Activated naive CD4-positive, alpha-beta T cell treated with anti-CD3 and anti-CD28 coated beads, Interleukin-2, amount 10 ng/mL, durations not matched to agents 7 days and 5 days (primary cell): ENCODE results near the gene RNASE13.
A peak's percentile ranks its signal among the peaks of the same experiment; 100 is the strongest.
"Not testable (repeated sequence)": the region's sequence is repeated elsewhere in the genome, so short reads cannot be mapped to it uniquely, and the experiment has no call there.

Source experiments
- CTCF ChIA-PET: fragments of 350-600 bp; sonication (Branson Sonifier 250); formaldehyde crosslinking; loops from one replicate; lab custom pipeline; 2021; ENCODE audit warnings: antibody characterized with exemption; lab: Charles Lee
- DNase-seq: peaks from one replicate; pipeline ENCODE4 v3.0.0-alpha.2; 2020
- H3K27ac Mint-ChIP-seq: one replicate; pipeline ENCODE4 v1.8.0; 2021; ENCODE audit warnings: mild to moderate bottlenecking, moderate library complexity, mixed read lengths
- H3K27me3 Mint-ChIP-seq: one replicate; pipeline ENCODE4 v1.8.0; 2021; ENCODE audit warnings: mild to moderate bottlenecking, mixed read lengths
- H3K36me3 Mint-ChIP-seq: one replicate; pipeline ENCODE4 v1.8.0; 2021; ENCODE audit warnings: mixed read lengths
- H3K4me1 Mint-ChIP-seq: one replicate; pipeline ENCODE4 v1.8.0; 2021; ENCODE audit warnings: mixed read lengths
- H3K4me3 Mint-ChIP-seq: one replicate; pipeline ENCODE4 v1.8.0; 2021; ENCODE audit warnings: mild to moderate bottlenecking, moderate library complexity, mixed read lengths
- H3K9me3 Mint-ChIP-seq: one replicate; pipeline ENCODE4 v1.8.0; 2021; ENCODE audit warnings: mixed read lengths

Gene RNASE13

DNA sequence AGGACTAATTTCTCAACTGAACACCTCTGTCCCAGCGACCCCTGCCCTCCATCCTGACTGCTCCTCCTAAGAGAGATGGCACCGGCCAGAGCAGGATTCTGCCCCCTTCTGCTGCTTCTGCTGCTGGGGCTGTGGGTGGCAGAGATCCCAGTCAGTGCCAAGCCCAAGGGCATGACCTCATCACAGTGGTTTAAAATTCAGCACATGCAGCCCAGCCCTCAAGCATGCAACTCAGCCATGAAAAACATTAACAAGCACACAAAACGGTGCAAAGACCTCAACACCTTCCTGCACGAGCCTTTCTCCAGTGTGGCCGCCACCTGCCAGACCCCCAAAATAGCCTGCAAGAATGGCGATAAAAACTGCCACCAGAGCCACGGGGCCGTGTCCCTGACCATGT is 8.3 kb upstream of the RNASE13 start:
- Mint-ChIP-seq H3K9me3 (no peaks in the 10 kb centered on the region), H3K27me3 (peaks cover 52% of the 10 kb centered on the region), H3K27ac (no peak overlapping the region), H3K36me3 (no peaks in the 10 kb centered on the region), H3K4me3 (no peak overlapping the region), H3K4me1 (peaks cover 2% of the 10 kb centered on the region)
- CTCF ChIA-PET, result interaction anchor here (1.3 to 7.2 kb wide), 3 partner anchors 27 to 62 kb away, joined by 3 to 174 read pairs (median 4); no protein-coding TSS in a partner anchor
- DNase-seq, result no peak

DNA sequence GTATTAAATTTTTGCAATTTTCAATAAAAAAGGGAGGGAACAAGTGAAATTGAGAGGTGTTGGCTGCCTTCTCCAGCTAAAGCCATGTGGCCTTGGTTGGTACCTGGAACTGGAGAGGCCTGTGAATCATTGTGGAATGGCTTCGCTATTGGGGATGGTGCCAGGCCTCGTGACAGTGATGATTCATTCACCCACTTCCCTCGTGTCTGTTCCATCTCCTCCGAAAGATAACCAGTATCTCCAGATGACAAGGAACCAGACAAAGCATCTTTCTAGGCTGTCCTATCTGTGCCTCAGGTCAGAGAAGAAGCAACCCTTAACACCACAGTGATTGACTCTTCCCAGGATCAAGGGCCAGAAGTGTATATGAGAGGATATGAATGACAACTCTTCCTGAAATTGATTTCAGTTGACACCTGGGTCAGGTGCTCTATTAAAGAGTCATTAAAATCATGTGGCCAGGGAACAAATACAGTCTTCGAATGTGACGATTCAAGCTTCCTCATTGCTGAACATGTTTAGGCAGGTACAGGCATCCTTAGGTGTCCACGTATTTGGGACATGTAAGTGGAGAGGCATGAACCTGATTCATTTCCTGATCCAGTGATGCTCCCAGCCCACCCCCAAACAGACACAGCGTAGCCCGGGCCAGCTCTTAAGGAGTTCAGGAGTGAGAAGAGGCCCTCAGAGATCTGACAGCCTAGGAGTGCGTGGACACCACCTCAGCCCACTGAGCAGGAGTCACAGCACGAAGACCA is 7.2 kb upstream of the RNASE13 start, which contains the start of gene RNASE7:
Gene RNASE7, plus strand, starts transcription at position 687 of the 758 bp plus-strand sequence. CDS start 631 bp downstream, outside the sequence.
- Mint-ChIP-seq H3K27ac (no peak within 1 kb of the TSS), H3K4me3 (no peak within 1 kb of the TSS), H3K36me3 (no peaks in the 10 kb centered on the region), H3K4me1 (peaks cover 2% of the 10 kb centered on the region), H3K27me3 (peaks cover 46% of the 10 kb centered on the region), H3K9me3 (no peaks in the 10 kb centered on the region)
- DNase-seq, result no peak
- CTCF ChIA-PET, result interaction anchor here (0.5 to 7.2 kb wide), 5 partner anchors 12 to 183 kb away, joined by 3 to 174 read pairs (median 4); partner anchors contain the start of gene TPPP2

DNA sequence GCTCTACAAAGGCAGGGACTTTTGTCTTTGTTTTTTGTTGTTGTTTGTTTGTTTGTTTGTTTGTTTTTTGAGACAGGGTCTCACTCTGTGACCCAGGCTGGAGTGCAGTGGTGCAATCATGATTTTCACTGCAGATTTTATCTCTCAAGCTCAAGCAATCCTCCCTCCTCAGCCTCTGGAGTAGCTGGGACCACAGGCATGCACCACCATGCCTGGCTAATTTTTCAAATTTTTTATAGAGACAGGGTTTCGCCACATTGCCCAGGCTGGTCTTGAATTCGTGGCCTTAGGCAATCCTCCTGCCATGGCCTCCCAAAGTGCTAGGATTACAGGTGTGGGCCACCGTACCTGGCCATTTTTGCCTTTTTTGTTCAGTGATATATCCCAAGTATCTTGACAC is 6.3 kb upstream of the RNASE13 start:
- not testable (repeated sequence) for H3K9me3 Mint-ChIP-seq, H3K4me1 Mint-ChIP-seq, H3K27ac Mint-ChIP-seq, H3K4me3 Mint-ChIP-seq, DNase-seq, H3K36me3 Mint-ChIP-seq
- CTCF ChIA-PET, result interaction anchor here (0.7 to 7.2 kb wide), 9 partner anchors 12 to 183 kb away, joined by 3 to 174 read pairs (median 5); partner anchors contain the start of gene TPPP2
- H3K27me3 Mint-ChIP-seq, result peaks cover 51% of the 10 kb centered on the region

DNA sequence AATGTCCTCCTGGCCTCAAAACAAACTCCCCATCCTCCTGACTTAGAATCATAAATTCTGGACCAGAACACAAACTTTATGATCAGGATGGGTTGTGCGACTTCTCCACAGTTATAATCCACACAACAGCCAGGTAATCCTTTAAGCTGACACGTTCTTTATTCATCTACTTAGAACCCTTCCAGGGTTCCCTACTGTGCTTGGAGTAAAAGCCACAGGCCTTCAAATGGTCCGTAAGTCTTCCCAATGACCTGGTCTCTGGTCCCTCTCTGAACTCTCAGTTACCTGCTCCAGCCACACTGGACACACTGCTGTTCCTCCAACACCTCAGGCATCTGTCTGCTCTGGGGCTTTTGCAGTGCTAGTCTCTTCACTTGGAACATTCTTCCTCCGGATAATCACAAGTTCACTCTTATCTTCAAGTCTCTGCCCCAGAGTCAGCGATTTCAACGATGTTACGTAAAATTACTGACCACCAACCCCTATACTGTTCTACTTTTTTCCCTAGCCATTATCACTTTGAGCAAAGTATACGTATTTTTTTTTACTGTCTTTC is 5.8 kb upstream of the RNASE13 start:
- Mint-ChIP-seq H3K4me1 (peaks cover 2% of the 10 kb centered on the region), H3K9me3 (no peaks in the 10 kb centered on the region), H3K4me3 (no peak overlapping the region), H3K27ac (no peak overlapping the region), H3K27me3 (peaks cover 56% of the 10 kb centered on the region), H3K36me3 (no peaks in the 10 kb centered on the region)
- CTCF ChIA-PET, result interaction anchor here (0.7 to 7.2 kb wide), 12 partner anchors 8 to 182 kb away, joined by 3 to 174 read pairs (median 5); no protein-coding TSS in a partner anchor
- no peak for DNase-seq

DNA sequence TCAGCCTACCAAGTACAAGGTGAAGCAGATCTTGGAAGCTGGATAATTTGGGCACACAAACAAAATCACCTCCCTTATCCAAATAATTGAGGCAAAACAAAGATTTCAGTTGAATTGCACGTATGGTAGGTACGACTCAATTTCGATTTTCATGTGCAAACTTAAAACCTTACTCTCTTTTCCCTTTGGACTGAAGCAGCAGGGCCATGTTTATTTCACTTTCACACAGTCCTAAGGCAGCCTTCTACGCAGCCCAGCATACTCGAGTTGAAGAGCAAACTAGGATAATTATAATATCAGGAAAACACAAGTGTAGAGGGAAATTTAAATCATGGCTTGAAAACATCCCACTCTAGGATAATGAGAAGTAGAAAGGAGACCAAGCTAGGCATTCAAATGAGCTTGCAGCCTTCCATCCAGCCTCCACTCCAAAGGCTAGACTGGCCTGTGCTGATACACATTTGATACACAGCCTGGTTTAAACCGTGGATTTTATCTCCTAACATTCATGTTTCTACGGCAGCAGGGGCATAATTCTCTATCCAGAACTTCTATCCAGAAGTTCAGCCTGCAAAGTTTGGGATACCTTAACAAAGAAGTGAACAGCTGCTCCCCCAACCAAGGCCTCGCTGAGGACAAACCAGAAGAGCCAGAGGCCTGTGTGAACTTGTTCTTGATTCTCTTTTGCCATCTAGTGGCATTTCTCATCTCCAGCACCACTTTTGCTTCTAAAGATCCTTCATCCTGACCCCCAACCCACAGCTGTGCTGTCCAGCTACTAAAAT is 5.2 kb upstream of the RNASE13 start:
- H3K9me3 Mint-ChIP-seq, result no peaks in the 10 kb centered on the region
- H3K4me1 Mint-ChIP-seq, result peaks cover 2% of the 10 kb centered on the region
- H3K27me3 Mint-ChIP-seq, result peaks cover 56% of the 10 kb centered on the region
- peak; percentile 36 for DNase-seq
- CTCF ChIA-PET, result interaction anchor here (0.6 to 7.2 kb wide), 11 partner anchors 8 to 361 kb away, joined by 3 to 174 read pairs (median 5); no protein-coding TSS in a partner anchor
- no peaks in the 10 kb centered on the region for H3K36me3 Mint-ChIP-seq
- H3K27ac Mint-ChIP-seq, result no peak overlapping the region
- no peak overlapping the region for H3K4me3 Mint-ChIP-seq

DNA sequence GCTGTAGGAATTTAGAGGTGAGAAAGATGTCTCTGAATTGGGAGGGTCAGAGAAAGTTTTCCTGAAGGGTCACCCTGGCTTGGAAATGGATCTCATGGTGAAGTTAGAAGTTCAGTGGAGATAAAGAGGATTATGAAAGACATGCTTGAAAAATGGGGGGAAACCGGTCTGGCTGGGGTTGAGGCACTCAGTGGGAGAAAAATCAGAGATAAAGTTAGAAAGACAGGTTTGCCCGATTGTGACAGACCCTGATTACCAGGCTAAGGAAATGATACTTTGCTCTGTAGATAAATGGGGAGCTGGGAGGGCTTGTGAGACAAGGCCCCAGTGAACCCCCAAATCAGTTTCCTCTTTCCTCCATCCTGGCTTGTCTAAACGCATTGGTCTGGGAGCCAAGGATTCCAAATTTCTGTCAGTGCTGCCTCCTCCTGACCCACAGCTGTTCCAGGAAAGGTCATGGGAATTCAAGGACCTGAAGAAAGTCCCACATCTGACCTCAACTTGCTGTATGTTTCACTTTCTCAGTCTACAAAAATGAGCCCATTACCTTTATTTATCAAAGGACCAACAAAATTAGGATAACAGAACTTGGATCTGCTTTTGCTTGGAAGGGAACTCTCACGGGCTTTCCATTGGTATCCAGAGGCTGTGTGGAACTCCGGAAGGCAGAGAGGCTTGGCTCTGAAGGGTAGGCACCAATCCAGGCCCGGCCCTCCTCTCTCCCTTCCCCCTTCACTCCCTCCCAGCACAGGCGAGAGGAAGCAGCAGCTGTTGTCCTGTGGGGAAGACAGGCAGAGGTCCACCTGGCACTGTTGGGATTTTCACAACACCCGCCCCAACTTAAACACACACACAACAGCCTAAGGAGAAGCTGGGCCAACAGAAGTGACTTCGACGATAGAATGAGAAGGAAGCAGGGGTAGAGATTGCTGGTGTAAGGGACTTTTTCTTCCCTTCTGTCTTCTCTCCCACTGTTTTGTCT is 4.1 kb upstream of the RNASE13 start:
- DNase-seq, result no peak
- Mint-ChIP-seq H3K9me3 (no peaks in the 10 kb centered on the region), H3K4me1 (peaks cover 2% of the 10 kb centered on the region), H3K27me3 (peaks cover 54% of the 10 kb centered on the region), H3K27ac (no peak overlapping the region), H3K4me3 (no peak overlapping the region), H3K36me3 (no peaks in the 10 kb centered on the region)
- CTCF ChIA-PET, result interaction anchor here (1.3 to 7.2 kb wide), 4 partner anchors 16 to 67 kb away, joined by 5 to 174 read pairs (median 11); no protein-coding TSS in a partner anchor

DNA sequence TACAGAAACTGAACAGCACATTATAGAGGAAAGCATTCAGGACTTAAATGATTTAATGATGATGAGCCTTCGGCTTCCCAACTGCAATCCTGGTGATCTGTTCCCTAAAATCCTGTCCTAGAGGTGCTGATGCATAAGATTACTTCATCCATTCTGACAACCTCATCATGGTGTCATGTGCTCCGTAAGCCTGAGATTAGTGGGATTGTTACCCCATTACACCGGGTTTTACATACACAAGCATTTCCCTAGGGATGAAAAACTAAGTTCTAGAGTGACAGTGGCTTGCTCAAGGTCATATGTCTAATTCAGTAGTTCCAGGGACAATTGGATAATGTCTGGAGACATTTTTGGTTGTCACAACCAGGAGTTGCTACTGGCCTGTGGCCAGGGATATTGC is 2.5 kb upstream of the RNASE13 start:
- Mint-ChIP-seq H3K36me3 (no peaks in the 10 kb centered on the region), H3K9me3 (no peaks in the 10 kb centered on the region), H3K4me1 (no peaks in the 10 kb centered on the region), H3K4me3 (no peak overlapping the region), H3K27me3 (peaks cover 48% of the 10 kb centered on the region), H3K27ac (no peak overlapping the region)
- CTCF ChIA-PET, result interaction anchor here (1.4 to 8.2 kb wide), 2 partner anchors 21 to 25 kb away, joined by 6 to 67 read pairs; no protein-coding TSS in a partner anchor
- DNase-seq, result no peak

DNA sequence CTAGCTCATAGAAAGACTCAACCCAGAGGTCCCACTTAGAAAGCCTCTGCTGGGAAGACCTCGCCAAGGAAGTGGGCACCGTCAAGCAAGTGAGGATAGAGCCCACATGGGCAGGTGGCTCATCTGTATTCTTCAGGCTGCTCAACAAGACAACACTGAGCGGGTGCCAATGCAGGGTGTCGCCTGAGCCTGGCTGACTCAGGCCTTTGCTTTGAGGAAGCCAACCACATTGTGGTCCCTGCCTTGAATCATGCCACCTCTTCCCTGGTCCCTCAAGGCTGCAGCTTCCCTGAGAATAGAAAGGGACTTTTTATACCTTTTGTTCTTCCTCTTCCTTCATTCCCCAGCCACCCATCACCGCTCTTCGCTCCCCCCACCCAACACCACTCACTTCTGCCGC is 2.1 kb upstream of the RNASE13 start:
- H3K27ac Mint-ChIP-seq, result no peak overlapping the region
- no peak for DNase-seq
- H3K4me3 Mint-ChIP-seq, result no peak overlapping the region
- H3K36me3 Mint-ChIP-seq, result no peaks in the 10 kb centered on the region
- peaks cover 48% of the 10 kb centered on the region for H3K27me3 Mint-ChIP-seq
- no peaks in the 10 kb centered on the region for H3K9me3 Mint-ChIP-seq
- CTCF ChIA-PET, result interaction anchor here (0.9 to 8.2 kb wide), 4 partner anchors 10 to 56 kb away, joined by 4 to 67 read pairs (median 6); no protein-coding TSS in a partner anchor
- H3K4me1 Mint-ChIP-seq, result no peaks in the 10 kb centered on the region

DNA sequence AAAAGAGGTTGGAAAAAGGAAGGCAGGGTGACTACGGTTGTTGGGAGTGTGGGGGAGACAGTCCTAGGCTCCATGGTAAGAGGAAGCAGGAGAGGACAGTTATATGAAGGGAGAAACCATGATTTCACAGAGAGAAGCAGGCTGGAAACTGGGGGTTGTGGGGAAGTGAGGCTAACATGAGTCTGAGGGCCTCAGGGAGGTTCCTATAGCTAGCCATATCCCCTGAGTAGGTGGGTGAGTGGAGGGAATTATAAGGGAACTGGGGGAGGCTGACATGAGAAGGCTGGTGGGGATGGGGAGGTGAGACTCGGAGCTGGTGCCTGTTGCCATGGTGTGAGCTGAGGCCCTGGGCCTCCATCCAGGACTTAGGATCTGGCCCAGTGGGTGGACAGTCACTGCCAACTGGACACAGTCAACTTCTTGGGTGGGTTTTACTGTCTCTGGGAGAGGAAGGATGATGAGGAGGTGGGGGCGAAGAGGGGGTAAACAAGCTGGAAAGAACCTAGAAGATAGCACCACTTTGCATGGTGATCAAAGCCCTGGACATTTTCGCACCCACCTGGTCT is 1.4 kb downstream of the RNASE13 start:
- no peak for DNase-seq
- Mint-ChIP-seq H3K4me3 (no peak overlapping the region), H3K27ac (no peak overlapping the region), H3K36me3 (no peaks in the 10 kb centered on the region), H3K4me1 (no peaks in the 10 kb centered on the region), H3K9me3 (no peaks in the 10 kb centered on the region), H3K27me3 (peaks cover 47% of the 10 kb centered on the region)
- CTCF ChIA-PET, result interaction anchor here (3.2 to 8.2 kb wide), 2 partner anchors 17 to 71 kb away, joined by 13 to 67 read pairs; no protein-coding TSS in a partner anchor

DNA sequence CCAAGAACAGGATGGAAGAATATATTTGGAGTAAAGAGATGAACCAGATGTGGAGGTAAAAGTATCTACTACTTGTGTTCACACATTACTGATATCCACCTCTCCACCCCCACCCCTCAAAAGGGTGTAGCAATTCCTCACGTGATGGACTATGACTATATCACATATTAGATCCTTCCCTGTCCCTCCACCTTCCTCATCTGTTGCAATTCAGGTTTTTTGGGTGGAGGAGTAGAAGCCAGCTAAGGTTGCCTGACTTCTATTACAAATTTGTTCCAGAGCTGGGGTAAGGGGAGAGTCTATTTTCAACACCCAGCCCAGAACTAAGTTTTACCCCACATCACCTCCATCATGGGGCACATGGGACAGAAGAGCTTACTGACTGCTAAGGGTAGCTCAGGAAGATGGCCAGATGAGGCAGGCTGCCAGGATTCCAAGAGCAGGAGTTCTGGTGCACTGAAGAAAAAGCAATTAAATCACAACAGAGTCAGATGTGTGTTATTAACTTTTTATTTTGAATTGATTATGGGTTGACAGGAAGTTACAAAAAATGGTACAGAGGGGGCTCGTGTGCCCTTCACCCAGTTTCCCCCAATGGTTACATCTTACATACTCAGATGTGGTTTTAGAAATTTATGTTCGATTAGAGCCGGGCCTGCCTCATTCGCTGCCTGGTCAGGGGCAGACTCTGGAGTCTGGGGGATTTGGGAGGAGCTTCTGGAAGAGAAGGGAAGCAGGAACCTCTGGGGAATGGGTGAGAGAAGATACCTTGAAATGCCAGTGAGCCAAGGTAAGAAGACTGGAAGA is 2.1 kb downstream of the RNASE13 start:
- H3K27me3 Mint-ChIP-seq, result peaks cover 47% of the 10 kb centered on the region
- no peaks in the 10 kb centered on the region for H3K4me1 Mint-ChIP-seq
- CTCF ChIA-PET, result interaction anchor here (1.0 to 8.2 kb wide), 4 partner anchors 8 to 72 kb away, joined by 3 to 67 read pairs (median 8); no protein-coding TSS in a partner anchor
- H3K9me3 Mint-ChIP-seq, result no peaks in the 10 kb centered on the region
- H3K27ac Mint-ChIP-seq, result no peak overlapping the region
- DNase-seq, result no peak
- H3K36me3 Mint-ChIP-seq, result no peaks in the 10 kb centered on the region
- no peak overlapping the region for H3K4me3 Mint-ChIP-seq

DNA sequence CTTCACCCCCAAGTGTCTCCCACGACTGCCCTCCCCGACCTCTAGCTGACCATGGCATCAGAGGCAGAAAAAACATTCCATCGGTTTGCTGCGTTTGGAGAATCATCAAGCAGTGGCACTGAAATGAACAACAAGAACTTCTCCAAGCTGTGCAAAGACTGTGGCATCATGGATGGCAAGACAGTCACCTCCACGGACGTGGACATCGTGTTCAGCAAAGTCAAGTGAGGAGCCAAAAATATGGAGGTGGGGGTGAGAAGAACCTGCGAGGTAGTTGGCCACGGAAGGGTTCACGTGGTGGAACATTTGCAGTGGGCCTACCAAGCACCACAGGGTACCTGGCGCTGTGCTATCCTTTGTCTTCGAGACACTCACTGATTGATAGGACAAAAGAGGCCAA is 4.1 kb downstream of the RNASE13 start:
- CTCF ChIA-PET, result interaction anchor here (8.2 kb wide), 1 partner anchor 14 kb away, joined by 67 read pairs; no protein-coding TSS in a partner anchor
- H3K4me1 Mint-ChIP-seq, result no peaks in the 10 kb centered on the region
- no peak overlapping the region for H3K27ac Mint-ChIP-seq

DNA sequence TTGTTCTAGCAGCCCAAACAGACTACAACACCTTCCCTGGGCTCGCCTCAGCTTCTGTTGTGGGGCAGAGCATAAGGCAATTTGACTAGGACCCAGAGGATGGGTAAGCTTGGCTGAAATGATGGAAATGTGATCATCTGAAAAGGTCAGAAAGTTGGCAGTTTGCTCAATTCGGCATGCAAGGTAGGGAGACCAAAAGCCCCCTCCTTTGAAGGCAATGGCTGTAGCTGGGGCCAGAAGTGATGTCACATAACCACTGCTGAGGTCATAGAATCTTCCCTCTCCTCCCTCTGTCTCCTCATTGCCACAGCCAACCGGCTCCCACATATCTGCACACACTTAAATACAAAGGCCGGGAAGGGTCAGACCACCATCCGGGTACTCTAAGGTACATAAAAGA is 4.7 kb downstream of the RNASE13 start, which contains the start of gene TPPP2:
Gene TPPP2, plus strand, starts transcription at position 301 of the 400 bp plus-strand sequence. CDS start 365 bp downstream, outside the sequence.
- H3K4me3 Mint-ChIP-seq, result no peak within 1 kb of the TSS

More for the DNA sequence above, 4.1 kb downstream of the RNASE13 start:
- Mint-ChIP-seq H3K9me3 (no peaks in the 10 kb centered on the region), H3K4me3 (no peak overlapping the region), H3K27me3 (peaks cover 54% of the 10 kb centered on the region), H3K36me3 (no peaks in the 10 kb centered on the region)
- DNase-seq, result no peak

More for the DNA sequence above, 4.7 kb downstream of the RNASE13 start, which contains the start of gene TPPP2:
- H3K27ac Mint-ChIP-seq, result no peak within 1 kb of the TSS
- CTCF ChIA-PET, result interaction anchor here (1.3 to 8.2 kb wide), 2 partner anchors 11 to 14 kb away, joined by 4 to 67 read pairs; no protein-coding TSS in a partner anchor
- DNase-seq, result no peak
- no peaks in the 10 kb centered on the region for H3K9me3 Mint-ChIP-seq
- H3K27me3 Mint-ChIP-seq, result peaks cover 54% of the 10 kb centered on the region
- no peaks in the 10 kb centered on the region for H3K36me3 Mint-ChIP-seq
- no peaks in the 10 kb centered on the region for H3K4me1 Mint-ChIP-seq
